K562 treated with DMSO at 1 percent for 12 hours (cell line): ENCODE measurements around the gene ZNF469. TPM values are rescaled to one million over a fixed set of nuclear protein-coding genes. Genes with fewer than 3 reads are reported as not detected.

ENCODE experiments used
- total RNA-seq: library from RNA; unstranded; fragments of 300-600 nt; gene quantifications from 2 replicates; pipeline ENCODE4 v1.2.3, GENCODE V29; 2022; ENCODE audit not compliant: insufficient read depth

The ZNF469 gene
- not detected in 2 replicates for total RNA-seq

DNA sequence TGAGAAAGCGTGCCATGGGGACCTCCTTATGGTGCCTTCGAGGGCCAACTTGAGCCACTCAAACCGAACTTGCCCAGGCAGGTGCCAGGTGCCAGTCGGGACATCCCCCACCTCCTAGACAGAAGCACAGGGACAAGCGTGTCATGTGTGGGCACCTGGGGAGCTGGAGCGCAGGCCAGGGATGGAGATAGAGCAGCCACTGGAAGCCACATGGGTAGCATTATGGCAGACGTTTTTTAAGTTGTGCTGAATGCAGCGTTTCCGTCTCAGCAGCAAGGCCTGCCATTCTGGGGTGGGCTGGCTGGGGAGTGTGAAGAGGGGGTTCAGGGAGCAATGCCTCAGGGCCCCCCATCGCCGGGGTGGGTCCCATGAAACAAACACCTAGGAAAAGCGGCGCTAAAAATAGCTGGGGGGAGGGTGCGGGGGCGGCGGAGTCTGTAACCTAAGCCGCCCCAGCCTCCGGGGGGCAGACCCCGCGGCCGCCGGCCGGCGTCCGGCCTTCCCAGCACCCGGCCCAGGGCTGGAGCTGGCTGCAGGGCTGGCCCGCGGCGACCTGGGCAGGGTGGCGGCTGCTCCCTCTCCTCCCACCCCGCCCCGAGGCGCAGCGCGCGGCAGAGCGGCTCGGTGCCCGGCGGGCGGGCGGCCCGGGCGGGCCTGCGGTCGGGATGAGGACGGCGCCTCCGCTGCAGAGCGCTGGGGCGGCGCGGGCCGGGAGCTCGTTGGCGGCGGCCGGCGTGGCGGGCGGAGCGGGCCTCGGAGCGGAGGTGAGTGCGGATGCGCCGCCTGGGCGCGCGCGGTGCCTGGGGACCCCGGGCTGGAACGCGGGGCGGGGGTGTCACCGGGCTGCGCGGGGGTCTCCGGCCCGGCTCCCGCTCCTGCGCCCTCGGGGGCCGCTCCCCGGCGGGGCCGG is at the start of gene ZNF469:
Gene ZNF469, plus strand, starts transcription at position 469 of the 910 bp plus-strand sequence. CDS start 44,512 bp downstream, outside the sequence.

Other genes starting within 250 kb of the ZNF469 start
- gene ZFPM1, start 70.3 kb downstream of the ZNF469 start, total RNA-seq: 6.0 and 11.0 TPM in 2 replicates
- 37.9 and 75.0 TPM in 2 replicates for gene ZC3H18, start 187.4 kb downstream of the ZNF469 start, total RNA-seq